LNCAP (cell line): ENCODE results near the gene GUCY1A1.

Source experiments
- CTCF ChIP-seq: fragments of 450-650 bp; IDR thresholded peaks from 2 replicates; pipeline ENCODE4 v1.5.1; 2017; ENCODE audit warnings: mild to moderate bottlenecking

Gene GUCY1A1

DNA sequence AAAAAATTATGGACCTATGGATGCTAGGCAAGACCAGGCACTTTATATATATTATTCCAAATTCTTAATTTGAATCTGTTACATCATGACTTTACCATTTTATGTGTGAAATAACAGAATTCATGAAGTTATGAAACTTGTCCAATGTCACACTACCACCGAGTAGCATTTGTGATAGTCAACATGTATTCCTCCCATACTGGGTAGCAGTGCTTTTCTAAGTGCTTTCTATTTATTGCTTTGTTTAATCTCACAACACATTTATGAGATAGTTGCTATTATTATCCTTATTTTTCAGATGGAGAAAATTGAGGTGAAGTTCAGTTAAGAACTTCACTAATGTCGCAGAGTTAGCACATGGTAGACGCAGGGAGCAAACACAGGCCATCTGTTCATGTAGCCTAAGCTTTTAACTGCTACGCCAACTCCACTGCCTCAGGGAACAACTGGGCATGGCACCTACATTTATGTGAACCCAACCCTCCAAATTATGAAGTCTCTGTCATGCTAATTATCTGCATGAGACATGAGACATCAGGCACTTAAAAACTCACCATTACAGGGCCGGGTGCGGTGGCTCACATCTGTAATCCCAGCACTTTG lies 20.8 kb downstream of the GUCY1A1 start:
- no peak for TF ChIP-seq CTCF

DNA sequence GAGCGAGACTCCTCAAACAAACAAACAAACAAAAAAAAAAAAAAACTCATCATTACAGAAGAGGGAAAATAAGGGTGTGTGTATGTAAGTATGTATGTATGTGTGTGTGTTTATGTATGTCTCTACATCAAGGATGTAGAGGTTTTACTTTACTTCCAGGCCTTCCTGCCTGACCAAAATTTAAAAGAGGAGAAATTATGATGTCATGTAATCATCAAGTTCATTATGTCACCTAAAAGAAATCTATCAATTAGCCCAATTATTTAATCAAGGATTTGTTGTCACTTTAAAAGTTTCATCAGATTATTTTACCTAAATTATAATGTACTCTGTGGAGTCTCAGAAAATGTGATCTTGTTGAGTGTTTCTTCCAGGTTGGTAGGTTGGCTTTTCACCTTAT lies 21.6 kb downstream of the GUCY1A1 start:
- no peak for TF ChIP-seq CTCF

- no peak for TF ChIP-seq CTCF
Measured at GRCh38 chr4:155688860-155689259, 22.2 kb downstream of the GUCY1A1 start.

DNA sequence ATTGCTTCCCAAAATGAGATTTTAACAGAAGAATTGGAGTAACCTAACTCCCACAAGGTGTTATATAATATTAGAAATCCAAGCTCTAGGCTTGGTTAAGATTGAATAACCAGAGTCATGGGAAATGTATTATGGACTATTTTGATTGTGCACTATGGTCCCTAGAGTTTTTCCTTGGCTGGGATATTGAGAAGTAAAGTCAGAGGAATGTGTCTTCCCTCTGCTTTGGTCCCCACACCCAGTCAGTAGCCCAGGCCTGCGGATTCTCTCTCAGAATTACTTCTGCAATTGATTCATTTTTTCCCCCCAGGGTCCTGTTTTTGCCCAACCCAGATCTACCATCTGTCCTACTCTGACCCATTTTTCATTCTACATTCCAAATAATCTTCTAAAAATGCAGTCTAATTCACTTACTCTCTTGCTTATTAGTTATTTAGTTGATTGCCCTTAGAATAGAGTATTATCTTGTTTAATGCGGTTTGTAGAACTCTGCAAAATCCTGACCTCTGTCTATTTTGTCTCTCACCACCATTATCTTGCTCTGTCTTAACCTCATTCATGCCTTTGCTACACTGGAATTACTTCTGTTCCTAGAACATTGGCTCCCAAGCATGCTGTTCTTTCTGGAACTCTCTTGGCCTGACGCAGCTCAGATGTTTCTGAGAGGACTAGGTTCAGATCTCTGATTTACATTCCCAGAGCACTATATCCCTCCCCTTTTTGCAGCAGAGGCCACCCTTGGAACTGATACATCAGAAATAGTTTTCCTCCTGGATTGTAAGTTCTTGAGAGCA lies 23.6 kb downstream of the GUCY1A1 start:
- TF ChIP-seq CTCF, result no peak

GRCh38 chr4:155692361-155692760 lies 25.7 kb downstream of the GUCY1A1 start:
- TF ChIP-seq CTCF, result no peak

DNA sequence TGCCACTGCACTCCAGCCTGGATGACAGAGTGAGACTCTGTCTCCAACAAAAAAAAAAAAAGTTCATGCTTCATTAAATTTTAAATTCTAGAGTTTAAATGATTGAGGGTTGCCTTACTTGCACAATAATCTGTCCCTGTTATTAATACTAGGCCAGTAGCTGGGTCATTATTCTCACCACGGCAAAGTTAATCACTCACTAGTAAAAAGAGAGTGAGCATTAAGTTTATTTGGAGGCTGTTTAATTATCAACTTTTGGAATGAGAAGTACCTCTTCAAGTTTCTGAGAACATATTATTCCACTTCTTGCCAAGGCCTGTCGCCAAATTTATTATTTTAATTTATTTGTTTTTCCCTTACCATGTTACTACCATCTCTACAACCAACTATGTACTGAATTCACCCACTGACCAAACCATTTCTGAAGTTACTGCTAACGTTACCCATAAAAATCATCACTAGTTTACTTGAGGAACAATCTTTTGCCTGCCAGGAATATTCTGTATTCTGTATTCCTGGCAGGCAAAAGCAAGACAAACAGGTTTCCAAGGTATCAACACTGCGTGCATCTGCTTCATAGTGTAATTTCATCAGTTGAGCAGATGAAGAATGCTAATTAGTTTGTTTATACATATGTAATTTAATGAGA lies 26.5 kb downstream of the GUCY1A1 start:
- no peak for TF ChIP-seq CTCF

DNA sequence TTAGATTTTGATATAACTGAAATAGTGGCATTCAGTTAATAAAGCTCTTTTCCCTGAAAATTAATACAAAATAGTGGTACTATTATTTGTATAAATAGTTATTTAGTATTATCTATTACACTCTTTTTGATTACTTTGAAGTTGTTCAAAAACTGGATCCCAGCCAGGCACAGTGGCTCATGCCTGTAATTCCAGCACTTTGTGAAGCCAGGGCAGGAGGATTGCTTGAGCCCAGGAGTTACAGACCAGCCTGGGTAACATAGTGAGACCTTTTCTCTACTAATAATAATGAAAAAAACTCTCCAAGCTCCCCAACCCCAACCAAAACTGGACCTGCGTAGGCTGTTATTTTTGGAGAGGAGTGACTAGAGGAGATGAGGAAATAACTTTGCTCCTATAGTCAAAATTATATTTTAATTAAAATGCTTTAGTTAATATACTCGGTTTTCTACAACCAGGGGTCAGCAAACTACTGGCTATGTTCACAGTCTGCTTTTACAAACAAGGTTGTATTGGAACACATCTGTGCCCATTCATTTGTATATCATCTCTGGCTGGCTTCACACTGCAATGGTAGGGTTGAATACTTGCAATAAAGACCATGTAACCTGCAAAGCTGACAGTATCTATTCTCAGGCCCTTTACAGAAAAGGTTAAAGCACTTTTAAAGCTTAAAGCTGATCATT lies 27.6 kb downstream of the GUCY1A1 start:
- no peak for TF ChIP-seq CTCF
